WTC11 (cell line): ENCODE data around the gene FHIT. TPM values are rescaled to one million over a fixed set of nuclear protein-coding genes. Genes with fewer than 3 reads are reported as not detected.

Experiments
- ATAC-seq: fragments of 200-7000 bp; cut with Tn5 transposase; 2 replicates; pipeline ENCODE4 v1.10.0; 2021; ENCODE audit warnings: mild to moderate bottlenecking, moderate library complexity
- CTCF ChIA-PET: fragments of 300-600 bp; sonication (Branson Sonifier 250); formaldehyde crosslinking; loops from one replicate; lab custom pipeline; 2021; ENCODE audit warnings: antibody characterized with exemption; lab: Charles Lee
- POLR2A ChIA-PET: fragments of 350-600 bp; sonication (Branson Sonifier 250); formaldehyde crosslinking; loops from one replicate; lab custom pipeline; 2021; ENCODE audit warnings: antibody characterized with exemption; lab: Charles Lee
- DNase-seq: peaks from one replicate; pipeline ENCODE4 v3.0.0; 2021; ENCODE audit warnings: low spot score
- H3K27ac Mint-ChIP-seq: 2 replicates; pipeline ENCODE4 v1.8.0; 2021; ENCODE audit warnings: mixed read lengths
- H3K27me3 Mint-ChIP-seq: 2 replicates; pipeline ENCODE4 v1.8.0; 2021; ENCODE audit warnings: low read depth, mild to moderate bottlenecking, moderate library complexity, mixed read lengths
- H3K36me3 Mint-ChIP-seq: 2 replicates; pipeline ENCODE4 v1.8.0; 2021; ENCODE audit warnings: mixed read lengths
- H3K4me1 Mint-ChIP-seq: 2 replicates; pipeline ENCODE4 v1.8.0; 2022; ENCODE audit warnings: mixed read lengths
- H3K4me3 Mint-ChIP-seq: 2 replicates; pipeline ENCODE4 v1.8.0; 2021; ENCODE audit warnings: mild to moderate bottlenecking, moderate library complexity, mixed read lengths
- H3K9me3 Mint-ChIP-seq: 2 replicates; pipeline ENCODE4 v1.8.0; 2021; ENCODE audit warnings: mixed read lengths
- AFF4 ChIP-seq: sonication (generic); formaldehyde crosslinking; IDR thresholded peaks from 2 replicates; pipeline ENCODE4 v1.8.1; 2023; ENCODE audit warnings: mild to moderate bottlenecking, missing genetic modification reagents, borderline replicate concordance
- AR ChIP-seq: fragments of 250-450 bp; sonication (Bioruptor Pico); IDR thresholded peaks from 2 replicates; pipeline ENCODE4 v1.9.0; 2021; ENCODE audit warnings: mild to moderate bottlenecking
- ATF1 ChIP-seq: sonication (generic); formaldehyde crosslinking; IDR thresholded peaks from 2 replicates; pipeline ENCODE4 v1.8.1; 2023; ENCODE audit warnings: mild to moderate bottlenecking, moderate library complexity, missing genetic modification reagents
- CBFB ChIP-seq: sonication (generic); formaldehyde crosslinking; IDR thresholded peaks from 2 replicates; pipeline ENCODE4 v1.8.1; 2022; ENCODE audit warnings: mild to moderate bottlenecking, low read depth, missing genetic modification reagents
- CREB1 ChIP-seq: sonication (generic); formaldehyde crosslinking; IDR thresholded peaks from 2 replicates; pipeline ENCODE4 v1.8.0; 2023; ENCODE audit warnings: mild to moderate bottlenecking, missing genetic modification reagents
- ELF4 ChIP-seq: sonication (generic); formaldehyde crosslinking; IDR thresholded peaks from 2 replicates; pipeline ENCODE4 v1.8.1; 2022; ENCODE audit warnings: low read depth, mild to moderate bottlenecking, moderate library complexity, missing genetic modification reagents
- HMGA2 ChIP-seq: fragments of 250-450 bp; sonication (Bioruptor Pico); IDR thresholded peaks from 2 replicates; pipeline ENCODE4 v1.4.0; 2021; ENCODE audit warnings: mild to moderate bottlenecking, moderate library complexity
- IRF2 ChIP-seq: sonication (generic); formaldehyde crosslinking; IDR thresholded peaks from 2 replicates; pipeline ENCODE4 v1.8.0; 2022; ENCODE audit warnings: low read depth, missing genetic modification reagents, borderline replicate concordance
- JAZF1 ChIP-seq: fragments of 250-450 bp; sonication (Bioruptor Pico); IDR thresholded peaks from 2 replicates; pipeline ENCODE4 v1.9.0; 2021; ENCODE audit warnings: moderate library complexity, mild to moderate bottlenecking, inconsistent platforms
- MLX ChIP-seq: sonication (generic); formaldehyde crosslinking; IDR thresholded peaks from 2 replicates; pipeline ENCODE4 v1.8.1; 2023; ENCODE audit warnings: mild to moderate bottlenecking, missing genetic modification reagents, moderate library complexity
- PRDM15 ChIP-seq: sonication (generic); formaldehyde crosslinking; IDR thresholded peaks from 2 replicates; pipeline ENCODE4 v1.8.0; 2022; ENCODE audit warnings: missing genetic modification reagents
- RORB ChIP-seq: fragments of 250-450 bp; sonication (Bioruptor Pico); IDR thresholded peaks from 2 replicates; pipeline ENCODE4 v1.9.0; 2021; ENCODE audit warnings: mild to moderate bottlenecking
- SOX15 ChIP-seq: fragments of 250-450 bp; sonication (Bioruptor Pico); IDR thresholded peaks from 2 replicates; pipeline ENCODE4 v1.9.0; 2021; ENCODE audit warnings: mild to moderate bottlenecking
- TEAD1 ChIP-seq: sonication (generic); formaldehyde crosslinking; IDR thresholded peaks from 2 replicates; pipeline ENCODE4 v1.8.0; 2022; ENCODE audit warnings: mild to moderate bottlenecking, missing genetic modification reagents
- ZBTB21 ChIP-seq: sonication (generic); formaldehyde crosslinking; IDR thresholded peaks from 2 replicates; pipeline ENCODE4 v1.8.1; 2023; ENCODE audit warnings: mild to moderate bottlenecking, missing genetic modification reagents, borderline replicate concordance
- ZBTB43 ChIP-seq: sonication (generic); formaldehyde crosslinking; IDR thresholded peaks from 2 replicates; pipeline ENCODE4 v1.8.1; 2023; ENCODE audit warnings: mild to moderate bottlenecking, missing genetic modification reagents
- ZNF219 ChIP-seq: sonication (generic); formaldehyde crosslinking; IDR thresholded peaks from 2 replicates; pipeline ENCODE4 v1.8.0; 2023; ENCODE audit warnings: missing genetic modification reagents, mild to moderate bottlenecking, borderline replicate concordance
- ZNF263 ChIP-seq: sonication (generic); formaldehyde crosslinking; IDR thresholded peaks from 2 replicates; pipeline ENCODE4 v1.8.1; 2022; ENCODE audit warnings: low read depth, mild to moderate bottlenecking, moderate library complexity, missing genetic modification reagents
- ZNF425 ChIP-seq: fragments of 250-450 bp; sonication (Bioruptor Pico); conservative IDR thresholded peaks from 2 replicates; pipeline ENCODE4 v1.9.0; 2021; ENCODE audit warnings: mild to moderate bottlenecking
- total RNA-seq: library from RNA; stranded (reverse); gene quantifications from 3 replicates; pipeline ENCODE4 v1.2.3, GENCODE V29; 2021

FHIT gene
- total RNA-seq, 1 experiment from 2014 or later, result 2.6 TPM

- TF ChIP-seq MLX (CRISPR knock-in tag) (no peak), ELF4 (CRISPR knock-in tag) (no peak), ZNF219 (CRISPR knock-in tag) (no peak), ZNF425 (CRISPR knock-in tag) (no peak), ZBTB43 (CRISPR knock-in tag) (no peak), HMGA2 (no peak), ATF1 (no peak)
Observed at GRCh38 chr3:60617188-60617587, 634.1 kb downstream of the FHIT start (continued).

GRCh38 chr3:60613769-60614303 is 637.4 kb downstream of the FHIT start:
- ChIA-PET CTCF (no interaction called here), POLR2A (no interaction called here)
- Mint-ChIP-seq H3K4me1 (peaks cover 9% of the 10 kb centered on the region), H3K36me3 (peaks cover 11% of the 10 kb centered on the region), H3K27me3 (no peaks in the 10 kb centered on the region; the same call in 1 of the 2 replicates), H3K9me3 (peaks cover 24% of the 10 kb centered on the region), H3K4me3 (no peak overlapping the region), H3K27ac (no peak overlapping the region)
- ATAC-seq (no peak), DNase-seq (no peak)
- TF ChIP-seq ATF1 (no peak), ZNF263 (CRISPR knock-in tag) (no peak), TEAD1 (no peak), ZBTB21 (CRISPR knock-in tag) (no peak), PRDM15 (CRISPR knock-in tag) (no peak), CBFB (CRISPR knock-in tag) (no peak), SOX15 (CRISPR knock-in tag) (no peak), AR (CRISPR knock-in tag) (no peak), CREB1 (CRISPR knock-in tag) (no peak), AFF4 (CRISPR knock-in tag) (no peak), JAZF1 (CRISPR knock-in tag) (no peak), IRF2 (CRISPR knock-in tag) (no peak), MLX (CRISPR knock-in tag) (no peak), RORB (CRISPR knock-in tag) (no peak), ZBTB43 (CRISPR knock-in tag) (no peak)
